ENCODE measurements around the gene ACAD8. TPM values are rescaled to one million over a fixed set of nuclear protein-coding genes. Genes with fewer than 3 reads are reported as not detected.

ACAD8 gene
- total RNA-seq (2021) = 32.3 and 34.8 TPM in 2 replicates
- Bru-seq, nascent RNA = percentile 62 among the genes with signal in this experiment
- percentile 83 among the genes with signal in this experiment for BruChase-seq, experiment 1, labeled RNA remaining after a 2-hour chase
- BruChase-seq, experiment 2, labeled RNA remaining after a 6-hour chase = percentile 71 among the genes with signal in this experiment
- long read RNA-seq, transcript ACAD8-201 (11 exons, 2,249 nt) = major isoform, 51 of 118 reads
- long read RNA-seq, partial matches to known transcripts = 5 of 118 reads
- long read RNA-seq, other reads (novel, unspliced or antisense) = 59 of 118 reads

GRCh38 chr11:134253188-134253993 lies at the start of gene ACAD8, which contains the start of gene THYN1:
Gene ACAD8, plus strand, starts transcription at chr11:134253568. Its CDS starts 33 bp downstream, at chr11:134253601.
Gene THYN1, minus strand, starts transcription at chr11:134253352. Its CDS starts 470 bp downstream, at chr11:134252882.
- no peak for TF ChIP-seq EZH2 (IDR thresholded peaks at IDR 0.05; ENCODE audit: borderline replicate concordance, low read depth, low read length, poor library complexity, severe bottlenecking)
- no peak for TF ChIP-seq CTCF (conservative IDR thresholded peaks at IDR 0.05; ENCODE audit: low read depth, low read length)
- Histone ChIP-seq H3K27ac (ENCODE audit: low read depth, low read length, poor library complexity, severe bottlenecking) (peak within 1 kb of the TSS; percentile 67), H3K4me1 (ENCODE audit: insufficient read depth, low read length, poor library complexity, severe bottlenecking) (peaks cover 10% of the 10 kb centered on the region), H3K4me3 (ENCODE audit: low read depth, low read length, poor library complexity, severe bottlenecking) (peak within 1 kb of the TSS; percentile 55), H3K9me3 (ENCODE audit: low read depth, low read length, poor library complexity, severe bottlenecking) (no peaks in the 10 kb centered on the region), H3K27me3 (replicated peaks; ENCODE audit: insufficient read depth, low read depth, low read length, poor library complexity) (no peaks in the 10 kb centered on the region), H3K36me3 (ENCODE audit: insufficient read depth, low read length, poor library complexity, severe bottlenecking) (peaks cover 30% of the 10 kb centered on the region)
- DNase-seq (ENCODE audit: low spot score) = peak; percentile 99
- POLR2A ChIA-PET (ENCODE audit: low non-redundant PET) = no interaction called here
- CTCF ChIA-PET = no interaction called here
- no TSS peak for BruUV-seq (replicated peaks)
- intact Hi-C loops (cut with micrococcal nuclease; ENCODE audit: unreplicated experiment) = loop anchor here (2.0 kb wide), 1 partner anchor 29 kb away; the partner anchor contains the start of gene VPS26B

GRCh38 chr11:134205729-134206128 lies 47.6 kb upstream of the ACAD8 start:
- Histone ChIP-seq H3K27ac (ENCODE audit: low read depth, low read length, poor library complexity, severe bottlenecking) (no peak overlapping the region), H3K4me1 (ENCODE audit: insufficient read depth, low read length, poor library complexity, severe bottlenecking) (no peaks in the 10 kb centered on the region), H3K4me3 (ENCODE audit: low read depth, low read length, poor library complexity, severe bottlenecking) (no peak overlapping the region), H3K9me3 (ENCODE audit: low read depth, low read length, poor library complexity, severe bottlenecking) (no peaks in the 10 kb centered on the region), H3K27me3 (replicated peaks; ENCODE audit: insufficient read depth, low read depth, low read length, poor library complexity) (no peaks in the 10 kb centered on the region), H3K36me3 (ENCODE audit: insufficient read depth, low read length, poor library complexity, severe bottlenecking) (peaks cover 92% of the 10 kb centered on the region)
- no TSS peak for BruUV-seq (replicated peaks)
- intact Hi-C loops (cut with micrococcal nuclease; ENCODE audit: unreplicated experiment) = no loop called here
- CTCF ChIA-PET = no interaction called here
- POLR2A ChIA-PET (ENCODE audit: low non-redundant PET) = no interaction called here
- no peak for DNase-seq (ENCODE audit: low spot score)
- TF ChIP-seq CTCF (conservative IDR thresholded peaks at IDR 0.05; ENCODE audit: low read depth, low read length) (no peak), EZH2 (IDR thresholded peaks at IDR 0.05; ENCODE audit: borderline replicate concordance, low read depth, low read length, poor library complexity, severe bottlenecking) (no peak)

GRCh38 chr11:134206185-134206584 lies 47.2 kb upstream of the ACAD8 start:
- intact Hi-C loops (cut with micrococcal nuclease; ENCODE audit: unreplicated experiment) = no loop called here
- Histone ChIP-seq H3K27me3 (replicated peaks; ENCODE audit: insufficient read depth, low read depth, low read length, poor library complexity) (no peaks in the 10 kb centered on the region), H3K9me3 (ENCODE audit: low read depth, low read length, poor library complexity, severe bottlenecking) (no peaks in the 10 kb centered on the region), H3K27ac (ENCODE audit: low read depth, low read length, poor library complexity, severe bottlenecking) (no peak overlapping the region), H3K4me3 (ENCODE audit: low read depth, low read length, poor library complexity, severe bottlenecking) (no peak overlapping the region), H3K36me3 (ENCODE audit: insufficient read depth, low read length, poor library complexity, severe bottlenecking) (peaks cover 93% of the 10 kb centered on the region), H3K4me1 (ENCODE audit: insufficient read depth, low read length, poor library complexity, severe bottlenecking) (no peaks in the 10 kb centered on the region)
- DNase-seq (ENCODE audit: low spot score) = no peak
- no peak for TF ChIP-seq CTCF (conservative IDR thresholded peaks at IDR 0.05; ENCODE audit: low read depth, low read length)
- no peak for TF ChIP-seq EZH2 (IDR thresholded peaks at IDR 0.05; ENCODE audit: borderline replicate concordance, low read depth, low read length, poor library complexity, severe bottlenecking)
- ChIA-PET CTCF (no interaction called here), POLR2A (ENCODE audit: low non-redundant PET) (no interaction called here)
- no TSS peak for BruUV-seq (replicated peaks)

Data from A673 (cell line).